SK-N-SH treated with all-trans-retinoic acid at 6 μM for 48 hours (cell line): ENCODE data around the gene BICD1.

ENCODE experiments used
- CREB5 ChIP-seq: fragments of 250-450 bp; sonication (Bioruptor Pico); IDR thresholded peaks from 2 replicates; pipeline ENCODE4 v1.5.1; 2020; ENCODE audit warnings: low read depth, mild to moderate bottlenecking, moderate library complexity
- CSRNP3 ChIP-seq: fragments of 250-450 bp; sonication (Bioruptor Pico); IDR thresholded peaks from 2 replicates; pipeline ENCODE4 v1.5.1; 2021; ENCODE audit warnings: mild to moderate bottlenecking, moderate library complexity
- OSR1 ChIP-seq: fragments of 250-450 bp; sonication (Bioruptor Pico); IDR thresholded peaks from 2 replicates; pipeline ENCODE4 v1.8.0; 2022; ENCODE audit warnings: moderate library complexity, mild to moderate bottlenecking, inconsistent platforms
- PATZ1 ChIP-seq: fragments of 250-450 bp; sonication (Bioruptor Pico); IDR thresholded peaks from 2 replicates; pipeline ENCODE4 v1.8.0; 2020; ENCODE audit warnings: mild to moderate bottlenecking, moderate library complexity, borderline replicate concordance
- ZFP3 ChIP-seq: fragments of 250-450 bp; sonication (Bioruptor Pico); IDR thresholded peaks from 2 replicates; pipeline ENCODE4 v1.5.0; 2020; ENCODE audit warnings: mild to moderate bottlenecking, moderate library complexity

GRCh38 chr12:32400866-32401265 lies 294.2 kb downstream of the BICD1 start:
- TF ChIP-seq ZFP3 (CRISPR knock-in tag): no peak
- no peak for TF ChIP-seq CSRNP3
- TF ChIP-seq OSR1 (CRISPR knock-in tag): no peak
- TF ChIP-seq CREB5 (CRISPR knock-in tag): no peak
- TF ChIP-seq PATZ1 (CRISPR knock-in tag): no peak
